SK-N-SH (cell line): ENCODE data around the gene YAF2.

Experiments
- EZH2phosphoT487 ChIP-seq: fragments of 200-600 bp; sonication (generic); IDR thresholded peaks from 2 replicates; pipeline ENCODE4 v1.6.1; 2017; ENCODE audit warnings: low read depth, mixed run types, mild to moderate bottlenecking, antibody characterized with exemption, moderate library complexity, borderline replicate concordance
- MAX ChIP-seq: IDR thresholded peaks from 2 replicates; pipeline ENCODE4 v1.4.0; 2012; ENCODE audit warnings: low read depth
- NRF1 ChIP-seq: IDR thresholded peaks from 2 replicates; pipeline ENCODE4 v1.6.1; 2012; ENCODE audit warnings: low read depth, mild to moderate bottlenecking, low read length
- POLR2AphosphoS5 ChIP-seq: IDR thresholded peaks from 2 replicates; pipeline ENCODE4 v1.6.1; 2012; ENCODE audit warnings: low read depth, low read length
- TAF1 ChIP-seq: IDR thresholded peaks from 2 replicates; pipeline ENCODE4 v1.6.1; 2012; ENCODE audit warnings: low read depth, mild to moderate bottlenecking, low read length, moderate library complexity, borderline replicate concordance
- TF ChIP-seq, protein P1 (sequence below): IDR thresholded peaks from 2 replicates; pipeline ENCODE4 v1.6.1; 2012; ENCODE audit warnings: mild to moderate bottlenecking, low read depth, low read length, moderate library complexity
- TF ChIP-seq, protein P2 (sequence below): fragments of 200-600 bp; sonication (generic); IDR thresholded peaks from 2 replicates; pipeline ENCODE4 v1.6.1; 2017; ENCODE audit warnings: antibody characterized with exemption, mild to moderate bottlenecking, moderate library complexity

DNA sequence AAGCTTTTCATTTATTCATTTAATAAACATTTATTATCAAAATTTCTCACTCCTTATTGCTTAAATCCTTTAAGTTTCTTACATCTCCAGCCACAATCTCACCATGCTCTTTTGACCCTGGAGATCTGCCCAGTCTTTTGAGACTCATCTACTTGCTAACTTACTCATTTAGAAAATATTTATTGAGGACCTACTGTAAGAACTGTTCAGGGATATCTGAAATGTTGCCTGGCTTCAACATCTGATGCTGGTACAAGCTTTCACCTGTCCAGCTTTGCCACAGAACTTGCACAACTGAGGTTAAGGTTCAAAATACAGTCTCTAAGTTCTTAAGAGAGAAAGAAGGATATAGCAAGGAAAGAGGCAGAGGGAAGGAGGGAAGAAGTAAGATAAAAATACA, 75.9 kb downstream of the YAF2 start:
- TF ChIP-seq, protein P1, sequence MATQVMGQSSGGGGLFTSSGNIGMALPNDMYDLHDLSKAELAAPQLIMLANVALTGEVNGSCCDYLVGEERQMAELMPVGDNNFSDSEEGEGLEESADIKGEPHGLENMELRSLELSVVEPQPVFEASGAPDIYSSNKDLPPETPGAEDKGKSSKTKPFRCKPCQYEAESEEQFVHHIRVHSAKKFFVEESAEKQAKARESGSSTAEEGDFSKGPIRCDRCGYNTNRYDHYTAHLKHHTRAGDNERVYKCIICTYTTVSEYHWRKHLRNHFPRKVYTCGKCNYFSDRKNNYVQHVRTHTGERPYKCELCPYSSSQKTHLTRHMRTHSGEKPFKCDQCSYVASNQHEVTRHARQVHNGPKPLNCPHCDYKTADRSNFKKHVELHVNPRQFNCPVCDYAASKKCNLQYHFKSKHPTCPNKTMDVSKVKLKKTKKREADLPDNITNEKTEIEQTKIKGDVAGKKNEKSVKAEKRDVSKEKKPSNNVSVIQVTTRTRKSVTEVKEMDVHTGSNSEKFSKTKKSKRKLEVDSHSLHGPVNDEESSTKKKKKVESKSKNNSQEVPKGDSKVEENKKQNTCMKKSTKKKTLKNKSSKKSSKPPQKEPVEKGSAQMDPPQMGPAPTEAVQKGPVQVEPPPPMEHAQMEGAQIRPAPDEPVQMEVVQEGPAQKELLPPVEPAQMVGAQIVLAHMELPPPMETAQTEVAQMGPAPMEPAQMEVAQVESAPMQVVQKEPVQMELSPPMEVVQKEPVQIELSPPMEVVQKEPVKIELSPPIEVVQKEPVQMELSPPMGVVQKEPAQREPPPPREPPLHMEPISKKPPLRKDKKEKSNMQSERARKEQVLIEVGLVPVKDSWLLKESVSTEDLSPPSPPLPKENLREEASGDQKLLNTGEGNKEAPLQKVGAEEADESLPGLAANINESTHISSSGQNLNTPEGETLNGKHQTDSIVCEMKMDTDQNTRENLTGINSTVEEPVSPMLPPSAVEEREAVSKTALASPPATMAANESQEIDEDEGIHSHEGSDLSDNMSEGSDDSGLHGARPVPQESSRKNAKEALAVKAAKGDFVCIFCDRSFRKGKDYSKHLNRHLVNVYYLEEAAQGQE: no peak
- TF ChIP-seq EZH2phosphoT487 (no peak), TAF1 (no peak), MAX (no peak), POLR2AphosphoS5 (no peak), NRF1 (no peak)
- TF ChIP-seq, protein P2, sequence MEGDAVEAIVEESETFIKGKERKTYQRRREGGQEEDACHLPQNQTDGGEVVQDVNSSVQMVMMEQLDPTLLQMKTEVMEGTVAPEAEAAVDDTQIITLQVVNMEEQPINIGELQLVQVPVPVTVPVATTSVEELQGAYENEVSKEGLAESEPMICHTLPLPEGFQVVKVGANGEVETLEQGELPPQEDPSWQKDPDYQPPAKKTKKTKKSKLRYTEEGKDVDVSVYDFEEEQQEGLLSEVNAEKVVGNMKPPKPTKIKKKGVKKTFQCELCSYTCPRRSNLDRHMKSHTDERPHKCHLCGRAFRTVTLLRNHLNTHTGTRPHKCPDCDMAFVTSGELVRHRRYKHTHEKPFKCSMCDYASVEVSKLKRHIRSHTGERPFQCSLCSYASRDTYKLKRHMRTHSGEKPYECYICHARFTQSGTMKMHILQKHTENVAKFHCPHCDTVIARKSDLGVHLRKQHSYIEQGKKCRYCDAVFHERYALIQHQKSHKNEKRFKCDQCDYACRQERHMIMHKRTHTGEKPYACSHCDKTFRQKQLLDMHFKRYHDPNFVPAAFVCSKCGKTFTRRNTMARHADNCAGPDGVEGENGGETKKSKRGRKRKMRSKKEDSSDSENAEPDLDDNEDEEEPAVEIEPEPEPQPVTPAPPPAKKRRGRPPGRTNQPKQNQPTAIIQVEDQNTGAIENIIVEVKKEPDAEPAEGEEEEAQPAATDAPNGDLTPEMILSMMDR: no peak
